H1 (cell line): ENCODE data around the gene MADD. TPM values are rescaled to one million over a fixed set of nuclear protein-coding genes. Genes with fewer than 3 reads are reported as not detected.

Experiments used
- CTCF ChIA-PET: fragments of 300-600 bp; sonication (Branson Sonifier 250); formaldehyde crosslinking; loops from one replicate; lab custom pipeline; 2021; ENCODE audit not compliant: partially characterized antibody; lab: Charles Lee
- POLR2A ChIA-PET: fragments of 300-600 bp; sonication (Branson Sonifier 250); formaldehyde crosslinking; loops from one replicate; lab custom pipeline; 2021; ENCODE audit warnings: inconsistent platforms; ENCODE audit not compliant: partially characterized antibody; lab: Charles Lee
- DNase-seq, 2 experiments: peaks; one replicate each; pipeline versions ENCODE4 v3.0.0 to v3.0.0-alpha.2; 2010 to 2022; ENCODE audit warnings: low spot score in 2 of 2, low read depth in 1 of 2, mixed read lengths in 1 of 2
- FAIRE-seq: peaks from 2 replicates; lab custom pipeline; 2011; peaks lifted over from hg19 to GRCh38; lab: Jason Lieb, UNC
- H2AFZ ChIP-seq: 2 replicates; pipeline ENCODE4 v1.8.1; 2012; ENCODE audit warnings: low read length, inconsistent platforms
- H2AK5ac ChIP-seq: 2 replicates; pipeline ENCODE4 v1.6.1; 2013; ENCODE audit warnings: low read depth, low read length
- H2BK120ac ChIP-seq: replicated peaks from 2 replicates; pipeline ENCODE3; 2013; ENCODE audit warnings: low read depth, low read length, inconsistent platforms
- H2BK12ac ChIP-seq: 2 replicates; pipeline ENCODE4 v1.6.1; 2013; ENCODE audit warnings: low read depth, low read length
- H2BK15ac ChIP-seq: 2 replicates; pipeline ENCODE4 v1.6.1; 2013; ENCODE audit warnings: low read length
- H2BK20ac ChIP-seq: 2 replicates; pipeline ENCODE4 v1.6.1; 2013; ENCODE audit warnings: low read length
- H2BK5ac ChIP-seq: 2 replicates; pipeline ENCODE4 v1.6.1; 2013; ENCODE audit warnings: low read depth, low read length
- H3K14ac ChIP-seq: 2 replicates; pipeline ENCODE4 v1.6.1; 2013; ENCODE audit warnings: inconsistent platforms; ENCODE audit not compliant: insufficient read length
- H3K18ac ChIP-seq: 2 replicates; pipeline ENCODE4 v1.6.1; 2013; ENCODE audit warnings: low read length; ENCODE audit errors: extremely low read depth
- H3K23ac ChIP-seq: 2 replicates; pipeline ENCODE4 v1.6.1; 2013; ENCODE audit warnings: inconsistent platforms; ENCODE audit not compliant: insufficient read length
- H3K23me2 ChIP-seq: 2 replicates; pipeline ENCODE4 v1.6.1; 2013; ENCODE audit warnings: low read depth, low read length
- H3K27ac ChIP-seq: 2 replicates; pipeline ENCODE4 v1.6.1; 2011; ENCODE audit warnings: low read depth, low read length, inconsistent platforms
- H3K27me3 ChIP-seq, 4 experiments: replicated peaks in 1 of 4; 1 replicate in 1 of 4; 2 replicates in 3 of 4; pipeline versions ENCODE4 v1.6.1 to v1.8.1; 2011 to 2013; ENCODE audit warnings: low read length in 3 of 4, mild to moderate bottlenecking in 3 of 4, inconsistent platforms in 2 of 4, mixed read lengths in 2 of 4, moderate library complexity in 1 of 4; ENCODE audit not compliant: control insufficient read depth in 3 of 4, insufficient read depth in 3 of 4; ENCODE audit errors: extremely low read depth in 1 of 4
- H3K36me3 ChIP-seq, 4 experiments: 2 replicates each; pipeline versions ENCODE4 v1.6.1 to v1.8.1; 2011 to 2013; ENCODE audit warnings: mild to moderate bottlenecking in 4 of 4, low read length in 3 of 4, moderate library complexity in 2 of 4, control low read depth in 1 of 4, inconsistent platforms in 1 of 4; ENCODE audit not compliant: insufficient read depth in 4 of 4, control insufficient read depth in 2 of 4
- H3K4ac ChIP-seq: replicated peaks from 2 replicates; pipeline ENCODE3; 2013; ENCODE audit warnings: low read length, low read depth, mixed read lengths, inconsistent platforms; ENCODE audit not compliant: insufficient read length
- H3K4me1 ChIP-seq, 4 experiments: replicated peaks in 1 of 4; 1 replicate in 1 of 4; 2 replicates in 3 of 4; pipeline versions ENCODE4 v1.6.1 to v1.8.1; 2011 to 2013; ENCODE audit warnings: low read length in 3 of 4, inconsistent platforms in 2 of 4, mixed read lengths in 1 of 4; ENCODE audit not compliant: insufficient read depth in 4 of 4, control insufficient read depth in 3 of 4
- H3K4me2 ChIP-seq, 2 experiments: 2 replicates each; pipeline versions ENCODE4 v1.6.1 to v1.8.1; 2011 to 2013; ENCODE audit warnings: low read depth in 2 of 2, low read length in 2 of 2, control low read depth in 1 of 2, inconsistent platforms in 1 of 2, mild to moderate bottlenecking in 1 of 2; ENCODE audit not compliant: insufficient read depth in 1 of 2
- H3K4me3 ChIP-seq, 4 experiments: fragments of 200-600, 300-600 bp in 1 of 4; sonication (generic), shearing (Covaris generic), sonication (Bioruptor Twin) in 1 of 4; 2 replicates each; pipeline versions ENCODE4 v1.5.1 to v1.8.1; 2011 to 2016; ENCODE audit warnings: low read length in 4 of 4, low read depth in 3 of 4, control low read depth in 2 of 4, inconsistent platforms in 2 of 4, mild to moderate bottlenecking in 2 of 4, mixed read lengths in 1 of 4, moderate library complexity in 1 of 4; ENCODE audit not compliant: insufficient read depth in 2 of 4; ENCODE audit errors: extremely low read depth in 1 of 4
- H3K56ac ChIP-seq: replicated peaks from 2 replicates; pipeline ENCODE3; 2013; ENCODE audit warnings: low read depth, mild to moderate bottlenecking, mixed read lengths, low read length, inconsistent platforms; ENCODE audit not compliant: insufficient read length
- H3K79me1 ChIP-seq: 2 replicates; pipeline ENCODE4 v1.6.1; 2013; ENCODE audit warnings: low read depth, low read length, control low read depth
- H3K79me2 ChIP-seq, 2 experiments: 2 replicates each; pipeline versions ENCODE4 v1.6.1 to v1.8.1; 2012 to 2013; ENCODE audit warnings: low read length in 2 of 2, mild to moderate bottlenecking in 2 of 2, inconsistent platforms in 1 of 2; ENCODE audit not compliant: insufficient read depth in 2 of 2, control insufficient read depth in 1 of 2
- H3K9ac ChIP-seq, 4 experiments: replicated peaks in 1 of 4; 1 replicate in 1 of 4; 2 replicates in 3 of 4; pipeline versions ENCODE4 v1.6.1 to v1.8.1; 2011 to 2013; ENCODE audit warnings: low read depth in 3 of 4, low read length in 3 of 4, control low read depth in 2 of 4, mild to moderate bottlenecking in 2 of 4, moderate library complexity in 2 of 4, inconsistent platforms in 1 of 4; ENCODE audit errors: extremely low read depth in 1 of 4
- H3K9me3 ChIP-seq, 2 experiments: 2 replicates each; pipeline versions ENCODE4 v1.6.1 to v1.8.1; 2012 to 2013; ENCODE audit warnings: mild to moderate bottlenecking in 2 of 2, moderate library complexity in 2 of 2, control low read depth in 1 of 2, inconsistent platforms in 1 of 2, low read depth in 1 of 2, low read length in 1 of 2, mixed read lengths in 1 of 2; ENCODE audit not compliant: insufficient read depth in 2 of 2
- H4K20me1 ChIP-seq, 2 experiments: replicated peaks in 1 of 2; 2 replicates each; pipeline versions ENCODE3 to v1.8.1; 2011 to 2013; ENCODE audit warnings: inconsistent platforms in 2 of 2, low read length in 2 of 2, mild to moderate bottlenecking in 1 of 2; ENCODE audit not compliant: insufficient read depth in 2 of 2, control insufficient read depth in 1 of 2
- H4K5ac ChIP-seq: 2 replicates; pipeline ENCODE4 v1.6.1; 2013; ENCODE audit warnings: low read length, low read depth, mixed read lengths, inconsistent platforms; ENCODE audit not compliant: insufficient read length
- H4K8ac ChIP-seq: 2 replicates; pipeline ENCODE4 v1.8.0; 2013; ENCODE audit warnings: mild to moderate bottlenecking, moderate library complexity, low read length, inconsistent platforms; ENCODE audit not compliant: insufficient read depth; ENCODE audit errors: extremely low read depth
- H4K91ac ChIP-seq: replicated peaks from 2 replicates; pipeline ENCODE3; 2013; ENCODE audit warnings: low read length, mixed read lengths, inconsistent platforms; ENCODE audit not compliant: insufficient read length
- ASH2L ChIP-seq: fragments of 200-600, 300-600 bp; sonication (generic); IDR thresholded peaks from one replicate; pipeline ENCODE4 v1.7.1; 2017; ENCODE audit warnings: low read length
- BRCA1 ChIP-seq: IDR thresholded peaks from 2 replicates; pipeline ENCODE4 v1.6.1; 2012; ENCODE audit warnings: low read depth, low read length, improper control_type of control experiment
- EP300 ChIP-seq, 2 experiments: IDR thresholded peaks; 1 replicate in 1 of 2; 2 replicates in 1 of 2; pipeline ENCODE4 v1.6.1; 2011 to 2012; ENCODE audit warnings: low read depth in 2 of 2, low read length in 2 of 2, mild to moderate bottlenecking in 2 of 2, borderline replicate concordance in 1 of 2, inconsistent platforms in 1 of 2, moderate library complexity in 1 of 2
- NANOG ChIP-seq: IDR thresholded peaks from 2 replicates; pipeline ENCODE4 v1.6.1; 2011; ENCODE audit warnings: low read length, low read depth, mild to moderate bottlenecking, inconsistent platforms; ENCODE audit not compliant: insufficient read depth, poor library complexity, severe bottlenecking
- RBBP5 ChIP-seq: IDR thresholded peaks from 2 replicates; pipeline ENCODE4 v1.7.1; 2012; ENCODE audit warnings: low read depth, mild to moderate bottlenecking, inconsistent platforms, low read length, moderate library complexity, borderline replicate concordance
- RFX5 ChIP-seq: IDR thresholded peaks from 2 replicates; pipeline ENCODE4 v1.6.1; 2011; ENCODE audit warnings: low read depth, low read length, improper control_type of control experiment, borderline replicate concordance
- TCF12 ChIP-seq: IDR thresholded peaks from 2 replicates; pipeline ENCODE4 v1.6.1; 2011; ENCODE audit warnings: low read depth, mild to moderate bottlenecking, low read length
- WGBS, 2 experiments: shearing (Covaris generic) in 1 of 2; methylation state at CpG; one replicate each; pipeline versions ENCODE4 v1.1.6 to v1.1.7; 2013 to 2015; ENCODE audit warnings: low lambda C conversion rate in 2 of 2, mixed read lengths in 2 of 2, inconsistent platforms in 1 of 2, low coverage in 1 of 2, missing lambda C conversion rate in 1 of 2; ENCODE audit not compliant: insufficient replicate concordance in 2 of 2, insufficient coverage in 1 of 2, insufficient read length in 1 of 2; ENCODE audit errors: extremely low coverage in 1 of 2, missing lambda C conversion rate in 1 of 2; 5-methylcytosine and 5-hydroxymethylcytosine counted together
- polyA plus RNA-seq, 7 experiments: library from polyadenylated mRNA; depleted of rRNA in 3 of 7; stranded (reverse) in 5 of 7; unstranded in 2 of 7; fragments of >200 nt in 5 of 7; fragments of 200-250 nt in 2 of 7; gene quantifications; 1 replicate in 5 of 7; 2 replicates in 1 of 7; 4 replicates in 1 of 7; pipeline versions ENCODE4 v1.2.1 to v1.2.3, GENCODE V29; 2011 to 2013; ENCODE audit warnings: missing spikeins in 2 of 7, mixed read lengths in 2 of 7
- total RNA-seq: library from RNA; stranded (reverse); fragmentation: NEBNext Ultra II Directional; extraction: Animal tissue kit (Norgen Biotek cat#: 25700); gene quantifications from 2 replicates; pipeline ENCODE4 v1.2.1, GENCODE V29; 2021
- TF ChIP-seq, protein P1 (sequence below), 3 experiments: IDR thresholded peaks; 1 replicate in 2 of 3; 2 replicates in 1 of 3; pipeline versions ENCODE4 v1.5.1 to v1.6.1; 2011; ENCODE audit warnings: low read length in 3 of 3, mild to moderate bottlenecking in 3 of 3, inconsistent platforms in 2 of 3, low read depth in 1 of 3, moderate library complexity in 1 of 3; ENCODE audit not compliant: insufficient read depth in 1 of 3; ENCODE audit errors: control extremely low read depth in 1 of 3

Gene MADD
- total and polyA plus RNA-seq, 2 of the 8 experiments (the other 6 are each of a cell fraction or from before 2014, with no cell fraction given): 32.5 to 45.4 TPM

DNA sequence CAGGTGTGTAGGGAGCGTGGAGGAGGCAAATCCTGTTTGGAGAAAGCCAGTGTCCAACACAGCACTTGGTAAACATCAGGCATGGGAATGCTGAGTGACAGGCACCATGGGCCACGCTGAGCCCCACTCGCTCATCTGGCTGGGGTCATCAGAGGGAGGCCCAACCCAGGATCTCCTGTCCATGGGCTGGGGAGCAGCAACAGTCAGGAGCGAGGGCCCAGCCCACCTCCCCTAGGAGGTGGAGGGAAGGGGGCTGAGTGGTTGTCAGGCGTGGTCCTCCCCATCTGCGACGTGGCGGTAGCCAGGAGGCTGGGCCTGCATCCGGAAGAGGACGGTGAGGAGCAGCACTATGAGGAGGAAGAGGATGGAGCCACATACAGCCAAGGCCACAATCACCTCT, 30.1 kb upstream of the MADD start:
- no peak overlapping the region for H4K8ac ChIP-seq
- no peak overlapping the region for H2BK20ac ChIP-seq
- TF ChIP-seq EP300 (IDR thresholded peaks at IDR 0.05; ENCODE audit: borderline replicate concordance in 1 of 2, low read depth in 2 of 2, low read length in 2 of 2): no peak
- TF ChIP-seq, protein P1, sequence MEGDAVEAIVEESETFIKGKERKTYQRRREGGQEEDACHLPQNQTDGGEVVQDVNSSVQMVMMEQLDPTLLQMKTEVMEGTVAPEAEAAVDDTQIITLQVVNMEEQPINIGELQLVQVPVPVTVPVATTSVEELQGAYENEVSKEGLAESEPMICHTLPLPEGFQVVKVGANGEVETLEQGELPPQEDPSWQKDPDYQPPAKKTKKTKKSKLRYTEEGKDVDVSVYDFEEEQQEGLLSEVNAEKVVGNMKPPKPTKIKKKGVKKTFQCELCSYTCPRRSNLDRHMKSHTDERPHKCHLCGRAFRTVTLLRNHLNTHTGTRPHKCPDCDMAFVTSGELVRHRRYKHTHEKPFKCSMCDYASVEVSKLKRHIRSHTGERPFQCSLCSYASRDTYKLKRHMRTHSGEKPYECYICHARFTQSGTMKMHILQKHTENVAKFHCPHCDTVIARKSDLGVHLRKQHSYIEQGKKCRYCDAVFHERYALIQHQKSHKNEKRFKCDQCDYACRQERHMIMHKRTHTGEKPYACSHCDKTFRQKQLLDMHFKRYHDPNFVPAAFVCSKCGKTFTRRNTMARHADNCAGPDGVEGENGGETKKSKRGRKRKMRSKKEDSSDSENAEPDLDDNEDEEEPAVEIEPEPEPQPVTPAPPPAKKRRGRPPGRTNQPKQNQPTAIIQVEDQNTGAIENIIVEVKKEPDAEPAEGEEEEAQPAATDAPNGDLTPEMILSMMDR (IDR thresholded peaks at IDR 0.05; ENCODE audit: control extremely low read depth in 1 of 3, insufficient read depth in 1 of 3, low read depth in 1 of 3, low read length in 3 of 3): no peak
- no peak for TF ChIP-seq ASH2L
- TF ChIP-seq RBBP5: no peak
- no peak for TF ChIP-seq NANOG
- no peak for TF ChIP-seq TCF12
- TF ChIP-seq RFX5: no peak
- TF ChIP-seq BRCA1: no peak
- H3K18ac ChIP-seq: no peak overlapping the region
- CTCF ChIA-PET: interaction anchor here (11.4 kb wide), 2 partner anchors 20 to 60 kb away, joined by 88 to 107 read pairs; partner anchors contain the start of genes ARFGAP2 and NR1H3
- no peak overlapping the region for H2BK5ac ChIP-seq
- no peaks in the 10 kb centered on the region for H3K23me2 ChIP-seq
- H3K79me2 ChIP-seq: no peaks in the 10 kb centered on the region
- no peak overlapping the region for H3K27ac ChIP-seq
- H3K4ac ChIP-seq: no peak overlapping the region
- H2BK15ac ChIP-seq: no peak overlapping the region
- H4K5ac ChIP-seq: no peak overlapping the region
- DNase-seq (no peak), FAIRE-seq (no peak)
- H3K4me2 ChIP-seq: no peak overlapping the region
- no peaks in the 10 kb centered on the region for H3K27me3 ChIP-seq
- WGBS, 2 experiments: 98% methylated on average over 9 of the region's 10 CpGs; no CpG with 5 or more reads in 1 of the 2 experiments
- no peak overlapping the region for H2AFZ ChIP-seq
- no peaks in the 10 kb centered on the region; the same call in 1 of the 2 replicates for H3K79me1 ChIP-seq
- no peaks in the 10 kb centered on the region for H3K9me3 ChIP-seq
- no peak overlapping the region for H2AK5ac ChIP-seq
- H3K36me3 ChIP-seq: peaks cover 22 to 51% (median 42%) of the 10 kb centered on the region in 4 experiments
- H3K4me1 ChIP-seq: no peaks in the 10 kb centered on the region
- no peak overlapping the region for H3K4me3 ChIP-seq
- H3K9ac ChIP-seq: no peak overlapping the region
- H4K91ac ChIP-seq: no peak overlapping the region
- H4K20me1 ChIP-seq: peaks cover 0 to 10% of the 10 kb centered on the region in 2 experiments
- POLR2A ChIA-PET: interaction anchor here (1.0 to 11.9 kb wide), 4 partner anchors 6 to 28 kb away, joined by 3 to 138 read pairs (median 5); partner anchors contain the start of genes ACP2 and DDB2
- H2BK12ac ChIP-seq: no peak overlapping the region
- H3K56ac ChIP-seq: no peak overlapping the region
- no peak overlapping the region for H2BK120ac ChIP-seq
- H3K14ac ChIP-seq: no peak overlapping the region
- H3K23ac ChIP-seq: no peak overlapping the region
